Measurements from ENCODE around the gene QSER1.
"Not testable (repeated sequence)": the region's sequence is repeated elsewhere in the genome, so short reads cannot be mapped to it uniquely, and the experiment has no call there.

QSER1 gene

GRCh38 chr11:33021937-33022336, 129.3 kb downstream of the QSER1 start:
- TF ChIP-seq, protein P1, sequence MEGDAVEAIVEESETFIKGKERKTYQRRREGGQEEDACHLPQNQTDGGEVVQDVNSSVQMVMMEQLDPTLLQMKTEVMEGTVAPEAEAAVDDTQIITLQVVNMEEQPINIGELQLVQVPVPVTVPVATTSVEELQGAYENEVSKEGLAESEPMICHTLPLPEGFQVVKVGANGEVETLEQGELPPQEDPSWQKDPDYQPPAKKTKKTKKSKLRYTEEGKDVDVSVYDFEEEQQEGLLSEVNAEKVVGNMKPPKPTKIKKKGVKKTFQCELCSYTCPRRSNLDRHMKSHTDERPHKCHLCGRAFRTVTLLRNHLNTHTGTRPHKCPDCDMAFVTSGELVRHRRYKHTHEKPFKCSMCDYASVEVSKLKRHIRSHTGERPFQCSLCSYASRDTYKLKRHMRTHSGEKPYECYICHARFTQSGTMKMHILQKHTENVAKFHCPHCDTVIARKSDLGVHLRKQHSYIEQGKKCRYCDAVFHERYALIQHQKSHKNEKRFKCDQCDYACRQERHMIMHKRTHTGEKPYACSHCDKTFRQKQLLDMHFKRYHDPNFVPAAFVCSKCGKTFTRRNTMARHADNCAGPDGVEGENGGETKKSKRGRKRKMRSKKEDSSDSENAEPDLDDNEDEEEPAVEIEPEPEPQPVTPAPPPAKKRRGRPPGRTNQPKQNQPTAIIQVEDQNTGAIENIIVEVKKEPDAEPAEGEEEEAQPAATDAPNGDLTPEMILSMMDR (conservative IDR thresholded peaks at IDR 0.05; ENCODE audit: low read depth, low read length): no peak
- H3K4me3 ChIP-seq (ENCODE audit: low read depth, low read length): no peak overlapping the region

GRCh38 chr11:33025339-33025722, 132.7 kb downstream of the QSER1 start:
- TF ChIP-seq, protein P1 (conservative IDR thresholded peaks at IDR 0.05; ENCODE audit: low read depth, low read length): no peak
- no peak overlapping the region for H3K4me3 ChIP-seq (ENCODE audit: low read depth, low read length)
- DNase-seq (ENCODE audit: low read depth): no peak

More at GRCh38 chr11:33021937-33022336, 129.3 kb downstream of the QSER1 start:
- no peak for DNase-seq (ENCODE audit: low read depth)

- no peak for DNase-seq (ENCODE audit: low read depth)
- TF ChIP-seq, protein P1 (conservative IDR thresholded peaks at IDR 0.05; ENCODE audit: low read depth, low read length): no peak
- no peak overlapping the region for H3K4me3 ChIP-seq (ENCODE audit: low read depth, low read length)
These were observed 134.6 kb downstream of the QSER1 start for GRCh38 chr11:33027233-33027632.

- peak; percentile 46 for DNase-seq (ENCODE audit: low read depth)
- H3K4me3 ChIP-seq (ENCODE audit: low read depth, low read length): no peak overlapping the region
- TF ChIP-seq, protein P1 (conservative IDR thresholded peaks at IDR 0.05; ENCODE audit: low read depth, low read length): no peak
These were observed 135.4 kb downstream of the QSER1 start for GRCh38 chr11:33027846-33028536.

- no peak overlapping the region for H3K4me3 ChIP-seq (ENCODE audit: low read depth, low read length)
- TF ChIP-seq, protein P1 (conservative IDR thresholded peaks at IDR 0.05; ENCODE audit: low read depth, low read length): no peak
- DNase-seq (ENCODE audit: low read depth): no peak
These were observed 135.9 kb downstream of the QSER1 start for GRCh38 chr11:33028537-33028914.

DNA sequence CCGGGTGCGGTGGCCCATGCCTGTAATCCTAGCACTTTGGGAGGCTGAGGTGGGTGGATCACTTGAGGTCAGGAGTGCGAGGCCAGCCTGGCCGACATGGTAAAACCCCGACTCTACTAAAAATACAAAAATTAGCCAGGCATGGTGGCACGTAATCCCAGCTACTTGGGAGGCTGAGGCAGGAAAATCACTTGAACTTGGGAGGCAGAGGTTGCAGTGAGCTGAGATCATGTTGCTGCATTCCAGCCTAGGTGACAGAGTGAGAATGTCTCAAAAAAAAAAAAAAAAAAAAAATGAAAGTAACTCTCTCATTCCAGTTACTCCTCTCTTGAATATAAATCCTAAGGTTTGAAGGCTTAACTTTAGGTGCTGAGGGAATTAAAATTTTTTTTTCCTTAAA, 136.6 kb downstream of the QSER1 start:
- not testable (repeated sequence) for H3K4me3 ChIP-seq (ENCODE audit: low read depth, low read length); DNase-seq (ENCODE audit: low read depth)

All from choroid plexus epithelial cell (primary cell).